ENCODE data around the gene TBC1D30.

TBC1D30 gene

GRCh38 chr12:64875186-64875585, 50.7 kb downstream of the TBC1D30 start:
- no peak for DNase-seq

GRCh38 chr12:64876388-64877071, 52.1 kb downstream of the TBC1D30 start:
- DNase-seq: no peak

- no peak for DNase-seq
These were observed 53.0 kb downstream of the TBC1D30 start for GRCh38 chr12:64877363-64878004.

- DNase-seq: no peak
These were observed 58.2 kb downstream of the TBC1D30 start for GRCh38 chr12:64882687-64883086.

GRCh38 chr12:64883264-64884163, 59.1 kb downstream of the TBC1D30 start:
- DNase-seq: no peak

GRCh38 chr12:64884164-64884542, 59.7 kb downstream of the TBC1D30 start:
- DNase-seq: no peak

- no peak for DNase-seq
These were observed 60.3 kb downstream of the TBC1D30 start for GRCh38 chr12:64884728-64885127.

- no peak for DNase-seq
These were observed 65.2 kb downstream of the TBC1D30 start for GRCh38 chr12:64889434-64890216.

GRCh38 chr12:64890873-64891468, 66.5 kb downstream of the TBC1D30 start:
- DNase-seq: no peak

GRCh38 chr12:64891629-64892028, 67.2 kb downstream of the TBC1D30 start:
- DNase-seq: no peak

- DNase-seq: no peak
These were observed 68.1 kb downstream of the TBC1D30 start for GRCh38 chr12:64892561-64892960.

- DNase-seq: no peak
These were observed 69.5 kb downstream of the TBC1D30 start for GRCh38 chr12:64893961-64894360.

- DNase-seq: no peak
These were observed 70.5 kb downstream of the TBC1D30 start for GRCh38 chr12:64894827-64895475.

GRCh38 chr12:64895526-64895925, 71.1 kb downstream of the TBC1D30 start:
- no peak for DNase-seq

GRCh38 chr12:64900540-64900939, 76.1 kb downstream of the TBC1D30 start:
- no peak for DNase-seq

GRCh38 chr12:64903479-64904152, 79.2 kb downstream of the TBC1D30 start:
- no peak for DNase-seq

- DNase-seq: no peak
These were observed 82.7 kb downstream of the TBC1D30 start for GRCh38 chr12:64907097-64907496.

GRCh38 chr12:64909124-64909523, 84.7 kb downstream of the TBC1D30 start:
- no peak for DNase-seq

- no peak for DNase-seq
These were observed 86.6 kb downstream of the TBC1D30 start for GRCh38 chr12:64911081-64911480.

- DNase-seq: no peak
These were observed 87.5 kb downstream of the TBC1D30 start for GRCh38 chr12:64911912-64912311.

GRCh38 chr12:64912516-64913255, 88.2 kb downstream of the TBC1D30 start:
- DNase-seq: no peak

Measured in NK-92 treated with Interleukin-12 subunit alpha and Interleukin-12 subunit beta, amount 100 ng/mL, for 24 hours (cell line).